ENCODE results near the gene CD84.
"Not testable (repeated sequence)": the region's sequence is repeated elsewhere in the genome, so short reads cannot be mapped to it uniquely, and the experiment has no call there.

The CD84 gene

DNA sequence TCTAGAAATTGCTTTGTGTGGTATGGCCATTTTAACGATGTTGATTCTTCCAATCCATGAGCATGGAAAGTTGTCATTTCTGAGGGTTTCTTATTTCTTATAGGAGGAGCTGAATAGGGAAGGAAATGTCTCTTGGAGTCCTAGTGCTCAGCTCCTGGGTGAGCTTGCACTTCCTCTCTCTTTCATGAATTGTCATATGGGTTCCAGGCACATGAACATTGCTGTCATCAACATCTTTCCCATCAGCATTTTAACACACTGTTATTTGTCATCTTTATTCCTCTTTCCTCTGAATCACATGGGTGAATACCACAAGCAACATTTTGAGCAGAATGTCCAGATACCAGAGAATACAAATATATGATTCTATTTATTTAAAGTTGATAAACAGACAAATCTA lies 79.7 kb downstream of the CD84 start:
- in situ Hi-C loops (cut with HindIII; ENCODE audit: low pct_ligation_motif_present, low sequenced_read_pairs), result no loop called here
- Histone ChIP-seq H3K27ac (no peak overlapping the region), H3K4me3 (ENCODE audit: low read depth, low read length) (no peak overlapping the region), H3K27me3 (replicated peaks) (no peaks in the 10 kb centered on the region), H3K36me3 (replicated peaks) (no peaks in the 10 kb centered on the region)
- no peak for TF ChIP-seq CTCF (IDR thresholded peaks at IDR 0.05; ENCODE audit: low read depth, low read length, missing control alignments)
- DNase-seq, result no peak

DNA sequence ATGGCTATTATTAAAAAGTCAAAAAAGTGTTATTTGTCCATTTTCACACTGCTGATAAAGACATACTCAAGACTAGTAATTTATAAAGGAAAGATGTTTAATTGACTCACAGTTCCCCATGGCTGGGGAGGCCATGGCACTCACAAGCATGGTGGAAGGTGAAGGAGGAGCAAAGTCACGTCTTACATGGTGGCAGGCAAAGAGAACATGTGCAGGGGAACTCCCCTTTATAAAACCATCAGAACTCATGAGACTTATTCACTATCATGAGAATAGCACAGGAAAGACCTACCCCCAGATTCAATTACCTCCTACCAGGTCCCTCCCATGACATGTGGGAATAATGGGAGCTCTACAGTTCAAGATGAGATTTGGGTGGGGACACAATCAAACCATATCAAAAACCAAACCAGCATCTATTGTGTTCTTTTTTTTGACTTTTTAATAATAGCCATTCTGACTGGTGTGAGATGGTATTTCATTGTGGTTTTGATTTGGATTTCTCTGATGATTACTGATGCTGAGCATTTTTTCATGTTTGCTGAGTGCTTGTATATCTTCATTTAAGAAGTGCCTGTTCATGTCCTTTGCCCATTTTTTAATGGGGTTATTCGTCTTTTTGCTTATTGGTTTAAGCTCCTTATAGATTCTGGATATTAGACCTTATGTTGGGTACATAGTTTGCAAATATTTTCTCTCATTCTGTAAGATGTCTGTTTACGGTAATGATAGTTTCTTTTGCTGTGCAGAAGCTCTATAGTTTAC lies 80.8 kb downstream of the CD84 start:
- in situ Hi-C loops (cut with HindIII; ENCODE audit: low pct_ligation_motif_present, low sequenced_read_pairs); H3K27ac ChIP-seq; H3K36me3 ChIP-seq (replicated peaks); H3K4me3 ChIP-seq (ENCODE audit: low read depth, low read length); H3K27me3 ChIP-seq (replicated peaks); DNase-seq: not testable (repeated sequence)

- in situ Hi-C loops (cut with HindIII; ENCODE audit: low pct_ligation_motif_present, low sequenced_read_pairs), result no loop called here
- Histone ChIP-seq H3K36me3 (replicated peaks) (no peaks in the 10 kb centered on the region), H3K4me3 (ENCODE audit: low read depth, low read length) (no peak overlapping the region), H3K27me3 (replicated peaks) (no peaks in the 10 kb centered on the region), H3K27ac (no peak overlapping the region)
- TF ChIP-seq CTCF (IDR thresholded peaks at IDR 0.05; ENCODE audit: low read depth, low read length, missing control alignments), result no peak
- no peak for DNase-seq
Observed at GRCh38 chr1:160496334-160496733, 83.0 kb downstream of the CD84 start.

DNA sequence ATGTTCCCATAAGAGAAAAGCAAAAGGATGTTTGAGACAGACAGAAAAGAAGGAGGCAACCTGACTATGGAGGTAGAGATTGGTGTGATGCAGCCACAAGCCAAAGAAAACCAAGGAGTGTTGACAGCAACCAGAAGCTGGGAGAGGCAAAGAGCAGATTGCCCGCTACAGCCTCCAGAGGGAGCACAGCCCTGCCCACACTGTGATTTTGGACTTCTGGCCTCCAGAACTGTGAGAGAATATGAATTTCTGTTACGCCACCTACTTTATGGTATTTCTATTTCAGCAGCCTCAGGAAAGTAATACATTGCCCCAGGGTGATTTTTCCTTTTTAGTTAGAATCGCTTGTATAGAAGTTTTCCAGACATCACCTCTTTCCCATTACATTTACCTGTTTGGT lies 84.7 kb downstream of the CD84 start:
- no peak for DNase-seq
- TF ChIP-seq CTCF (IDR thresholded peaks at IDR 0.05; ENCODE audit: low read depth, low read length, missing control alignments), result peak; percentile 41
- in situ Hi-C loops (cut with HindIII; ENCODE audit: low pct_ligation_motif_present, low sequenced_read_pairs), result no loop called here

DNA sequence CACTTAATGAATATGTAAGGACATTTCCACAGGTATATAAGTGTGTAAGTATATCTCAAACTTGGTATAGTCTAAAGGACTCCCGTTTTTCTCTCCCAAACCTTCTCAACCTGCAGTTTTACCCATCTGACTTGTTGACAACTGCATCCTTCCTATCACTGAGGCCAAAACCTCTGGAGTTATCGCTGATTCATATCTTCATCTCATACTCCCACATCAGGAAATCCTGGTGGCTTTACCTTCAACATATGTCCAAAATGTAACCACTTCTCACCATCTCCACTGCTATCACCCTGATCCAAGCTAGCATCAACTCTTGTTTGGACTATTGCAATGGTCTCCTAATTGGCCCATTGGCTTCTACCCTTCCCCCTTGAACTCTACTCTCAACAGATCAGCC lies 86.7 kb downstream of the CD84 start:
- no peaks in the 10 kb centered on the region for H3K36me3 ChIP-seq (replicated peaks)
- H3K27me3 ChIP-seq (replicated peaks), result no peaks in the 10 kb centered on the region
- TF ChIP-seq CTCF (IDR thresholded peaks at IDR 0.05; ENCODE audit: low read depth, low read length, missing control alignments), result no peak
- no peak overlapping the region for H3K4me3 ChIP-seq (ENCODE audit: low read depth, low read length)
- in situ Hi-C loops (cut with HindIII; ENCODE audit: low pct_ligation_motif_present, low sequenced_read_pairs), result no loop called here
- no peak overlapping the region for H3K27ac ChIP-seq
- no peak for DNase-seq

More for the DNA sequence above, 84.7 kb downstream of the CD84 start:
- no peaks in the 10 kb centered on the region for H3K36me3 ChIP-seq (replicated peaks)
- no peak overlapping the region for H3K27ac ChIP-seq
- no peaks in the 10 kb centered on the region for H3K27me3 ChIP-seq (replicated peaks)
- H3K4me3 ChIP-seq (ENCODE audit: low read depth, low read length), result no peak overlapping the region

GRCh38 chr1:160491981-160492380 lies 87.3 kb downstream of the CD84 start:
- no peak for TF ChIP-seq CTCF (IDR thresholded peaks at IDR 0.05; ENCODE audit: low read depth, low read length, missing control alignments)
- Histone ChIP-seq H3K27me3 (replicated peaks) (no peaks in the 10 kb centered on the region), H3K27ac (no peak overlapping the region), H3K4me3 (ENCODE audit: low read depth, low read length) (no peak overlapping the region), H3K36me3 (replicated peaks) (no peaks in the 10 kb centered on the region)
- no peak for DNase-seq
- in situ Hi-C loops (cut with HindIII; ENCODE audit: low pct_ligation_motif_present, low sequenced_read_pairs), result no loop called here

Measured in brain microvascular endothelial cell (primary cell).